Activated CD4-positive, CD25-positive, alpha-beta regulatory T cell (primary cell): ENCODE measurements around the gene ANKS1B.

Experiments
- DNase-seq, 4 experiments: peaks; one replicate each; lab custom pipeline; 2025; lab: John Stamatoyannopoulos, UW

ANKS1B gene

GRCh38 chr12:99453836-99454538 is 530.7 kb downstream of the ANKS1B start:
- no peak for DNase-seq

- DNase-seq, result no peak
Measured at GRCh38 chr12:99450036-99450630, 534.6 kb downstream of the ANKS1B start.

DNA sequence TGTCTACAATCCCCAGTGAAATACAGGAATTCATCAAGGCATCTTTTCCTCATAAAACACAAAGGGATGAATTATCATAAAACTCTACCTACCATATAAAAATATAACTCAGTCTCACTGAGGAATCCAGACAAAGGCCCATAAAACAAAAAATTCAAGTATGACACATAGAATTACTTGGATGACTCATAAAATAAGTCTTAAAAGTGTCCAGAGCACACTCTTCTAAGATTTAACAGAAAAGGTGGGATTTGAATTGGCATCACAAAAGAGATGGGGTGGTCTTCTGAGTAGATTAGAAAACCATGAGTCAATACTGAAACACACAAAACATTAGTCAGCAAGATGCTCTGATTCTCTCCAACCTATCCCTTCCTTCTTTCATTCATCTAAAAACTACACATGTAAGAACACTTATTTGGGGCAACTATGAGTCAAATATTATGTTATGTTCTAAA is 539.8 kb downstream of the ANKS1B start:
- DNase-seq, result no peak

GRCh38 chr12:99442758-99443157 is 542.0 kb downstream of the ANKS1B start:
- no peak for DNase-seq

DNA sequence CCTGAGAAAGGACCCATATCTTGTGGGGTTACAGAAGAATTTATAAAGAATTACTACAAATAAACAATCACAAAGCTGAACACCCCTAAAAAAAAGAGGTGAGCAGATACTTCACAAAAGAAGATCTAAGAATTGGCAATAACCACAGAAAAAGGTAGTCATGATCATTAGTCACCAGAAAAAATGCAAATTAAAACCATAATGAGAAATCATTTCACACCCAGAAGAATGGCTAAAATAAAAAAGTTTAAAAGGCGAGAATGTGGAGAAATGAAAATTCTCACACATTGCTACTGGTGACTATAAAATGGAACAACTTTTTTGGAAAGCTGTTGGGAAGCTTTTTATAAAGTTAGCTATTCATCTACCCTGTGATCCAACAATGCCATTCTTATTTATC is 545.3 kb downstream of the ANKS1B start:
- no peak for DNase-seq

GRCh38 chr12:99436584-99436983 is 548.2 kb downstream of the ANKS1B start:
- no peak for DNase-seq

DNA sequence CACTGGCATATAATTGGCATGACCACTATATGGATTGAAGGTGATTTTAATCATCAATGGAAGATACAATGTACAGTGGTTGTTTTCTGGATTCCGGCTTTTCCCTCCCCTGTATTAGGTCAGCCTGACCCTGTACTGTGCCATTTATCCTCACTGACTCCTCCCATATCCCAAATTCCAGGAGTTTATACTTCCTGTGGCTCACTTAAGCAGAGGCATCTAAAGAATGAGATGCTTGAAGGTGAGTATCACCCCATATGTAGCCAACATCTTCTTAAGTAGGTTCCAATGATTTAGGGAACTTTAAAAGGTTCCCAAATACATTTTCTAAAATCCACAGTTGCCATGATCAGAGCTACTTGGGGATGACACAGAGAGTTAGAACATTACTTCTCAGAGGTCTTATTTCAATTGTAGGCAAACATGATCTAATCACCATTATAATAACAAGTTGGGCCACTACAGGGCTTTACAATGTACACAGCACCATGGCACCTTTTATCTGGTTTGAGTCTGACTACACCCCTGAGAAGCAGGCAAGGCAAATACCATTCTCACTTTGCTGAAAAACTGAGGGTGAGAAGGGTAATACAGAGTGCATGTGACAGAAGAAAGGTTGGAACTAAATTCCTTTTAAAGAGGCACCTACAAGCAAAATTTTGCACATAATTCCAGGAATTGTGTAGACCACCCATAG is 549.5 kb downstream of the ANKS1B start:
- DNase-seq, result no peak

DNA sequence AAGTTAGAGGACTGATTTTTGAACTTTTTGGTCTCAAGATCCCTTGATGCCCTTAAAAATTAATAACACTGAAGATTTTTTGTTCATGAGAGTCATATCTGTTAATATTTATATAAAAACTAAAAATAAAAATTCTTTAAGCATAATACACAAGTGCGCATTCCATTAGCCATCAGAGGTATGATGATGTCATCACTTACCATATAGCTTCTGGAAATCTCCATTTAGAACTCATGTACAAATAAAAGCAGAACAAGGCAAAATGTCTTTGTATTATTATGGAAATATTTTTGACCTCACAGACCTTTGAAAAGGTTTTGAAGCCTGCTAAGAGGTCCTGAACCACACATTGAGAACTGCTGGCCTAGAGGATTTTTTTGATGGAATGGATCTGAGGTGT is 551.6 kb downstream of the ANKS1B start:
- no peak for DNase-seq

GRCh38 chr12:99431203-99431602 is 553.5 kb downstream of the ANKS1B start:
- DNase-seq, result no peak

- DNase-seq, result no peak
Measured at GRCh38 chr12:99427104-99427503, 557.6 kb downstream of the ANKS1B start.

GRCh38 chr12:99418379-99418778 is 566.4 kb downstream of the ANKS1B start:
- DNase-seq, result no peak

DNA sequence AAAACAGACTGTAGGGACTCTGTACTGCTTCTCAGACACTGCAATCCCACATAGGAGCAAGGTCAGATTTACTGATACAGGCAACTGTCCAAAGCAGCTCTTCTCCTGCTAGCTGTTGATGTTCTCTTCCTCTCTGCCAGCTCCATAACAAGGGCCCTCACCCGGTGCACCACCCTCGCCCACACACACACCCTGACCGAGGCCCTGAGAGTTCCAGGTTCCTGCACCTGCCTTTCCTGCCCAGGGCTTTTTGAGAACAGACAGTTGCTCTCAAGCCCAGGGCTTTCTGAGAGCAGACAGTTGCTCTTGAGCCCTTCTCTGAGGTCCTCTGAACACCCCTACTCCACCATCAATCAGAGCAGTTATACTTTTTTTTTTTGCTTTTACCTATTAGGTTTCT is 571.0 kb downstream of the ANKS1B start:
- DNase-seq, result no peak

DNA sequence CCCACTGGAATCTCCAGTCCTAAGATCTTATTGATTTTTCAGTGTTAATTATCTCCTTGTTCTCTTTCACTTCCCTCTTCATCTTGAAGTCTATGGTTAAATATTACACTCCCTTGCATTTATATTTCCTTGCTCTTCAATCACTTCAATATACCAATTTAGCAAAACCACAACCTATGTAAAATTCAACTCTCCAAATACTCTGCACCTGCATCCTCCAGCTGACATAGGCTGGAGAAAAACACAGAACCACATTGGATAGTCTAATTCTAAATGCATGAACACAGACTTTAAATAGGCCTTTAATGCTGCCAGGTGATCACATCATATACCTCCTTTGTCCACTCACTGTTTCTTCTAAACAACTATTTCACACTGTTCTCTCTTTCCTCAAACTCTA is 591.0 kb downstream of the ANKS1B start:
- no peak for DNase-seq

DNA sequence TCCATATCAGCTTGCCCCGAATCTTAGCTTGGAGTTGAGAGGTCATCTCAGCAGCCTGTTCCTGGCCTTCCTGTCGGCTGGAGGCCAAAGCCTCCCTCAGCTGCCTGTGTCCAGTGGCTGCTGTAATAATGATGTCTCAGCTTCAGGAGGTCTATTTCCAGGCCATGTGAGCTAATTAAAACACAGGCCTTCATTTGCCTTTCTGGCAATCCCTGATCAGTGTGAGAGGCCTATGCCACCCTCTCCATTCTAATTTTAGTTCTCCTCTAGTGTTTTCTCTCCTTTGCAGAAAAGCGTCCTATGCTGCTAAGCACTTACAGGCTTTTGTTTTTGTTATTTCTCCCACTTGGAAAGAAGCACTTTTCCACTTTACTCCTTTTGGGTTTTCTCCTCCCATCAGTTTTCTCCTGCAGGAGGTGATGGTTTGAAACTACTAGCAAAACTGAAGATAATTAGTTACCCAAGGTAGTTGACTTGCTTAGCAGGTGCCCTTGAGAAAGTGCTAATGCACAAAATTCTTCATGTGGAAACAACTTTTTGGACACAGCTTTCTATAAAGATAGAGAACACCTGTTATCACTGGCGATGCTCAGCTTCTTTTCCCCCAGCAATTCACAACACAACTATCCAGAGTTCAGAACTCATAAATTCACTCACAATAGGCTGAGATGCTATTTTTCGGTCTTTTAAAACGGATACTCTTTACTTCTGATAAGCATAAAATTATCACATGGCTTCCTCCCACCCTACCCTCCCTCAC is 592.5 kb downstream of the ANKS1B start:
- no peak for DNase-seq

GRCh38 chr12:99390707-99391106 is 594.0 kb downstream of the ANKS1B start:
- no peak for DNase-seq

- no peak for DNase-seq
Measured at GRCh38 chr12:99389751-99390150, 595.0 kb downstream of the ANKS1B start.

DNA sequence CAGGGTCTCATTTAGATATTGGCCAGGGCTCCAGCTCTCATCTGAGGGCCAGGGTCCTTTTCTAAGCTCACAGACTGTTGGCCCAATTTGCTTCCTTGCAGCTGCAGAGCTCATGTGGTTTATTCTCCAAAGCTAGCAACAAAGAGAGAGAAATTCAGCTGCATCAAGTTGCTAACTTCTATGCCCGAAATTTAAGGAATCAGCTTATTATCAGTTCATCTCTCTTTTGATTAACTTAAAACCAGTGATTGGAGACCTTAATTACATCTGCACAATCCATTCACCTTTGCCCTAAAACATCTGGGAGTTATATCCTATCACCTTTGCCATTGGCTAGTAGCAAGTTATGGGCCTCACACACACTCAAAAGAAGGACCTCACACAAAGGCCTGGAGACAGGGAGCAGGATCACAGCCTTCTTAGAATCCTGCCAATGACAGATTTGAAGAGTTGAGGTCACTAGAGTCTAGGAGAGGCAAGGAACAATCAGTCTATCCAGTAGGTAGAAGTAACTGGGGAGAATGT is 596.0 kb downstream of the ANKS1B start:
- no peak for DNase-seq

DNA sequence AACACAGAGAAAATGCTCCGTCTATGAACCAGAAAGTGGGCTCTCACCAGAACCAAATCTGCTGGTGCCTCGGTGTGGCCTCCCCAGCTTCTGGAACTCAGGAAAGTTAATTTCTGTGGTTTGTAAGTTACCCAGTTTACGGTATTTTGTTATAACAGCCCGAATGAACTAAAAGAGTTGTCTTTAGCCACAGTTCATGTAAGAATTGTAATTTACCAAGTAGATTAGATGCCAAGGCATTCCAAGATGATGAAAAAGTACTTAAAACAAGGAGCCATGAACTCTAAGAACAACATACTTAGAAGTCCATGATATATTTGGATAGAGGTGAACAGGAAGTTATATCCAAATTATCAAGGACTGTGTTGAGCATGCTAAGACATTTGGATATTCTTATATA is 597.1 kb downstream of the ANKS1B start:
- DNase-seq, result no peak

DNA sequence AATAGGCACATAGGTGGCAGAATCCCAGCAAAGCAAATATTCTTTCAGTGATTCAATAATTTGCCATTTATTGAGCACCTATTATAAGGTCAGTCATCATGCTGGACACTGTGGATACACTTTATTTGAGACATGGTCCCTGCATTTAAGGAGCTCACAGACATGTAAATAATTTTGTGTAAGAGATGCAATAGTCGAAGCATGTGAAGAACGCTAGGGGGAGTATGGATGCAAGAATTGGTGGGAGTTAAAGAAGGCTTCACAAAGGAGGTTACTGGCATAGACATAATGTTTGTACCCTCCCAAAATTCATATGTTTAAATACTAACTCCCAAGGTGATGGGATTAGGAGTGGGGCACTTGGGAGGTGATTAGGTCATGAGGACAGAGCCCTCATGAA is 597.8 kb downstream of the ANKS1B start:
- DNase-seq, result no peak

GRCh38 chr12:99383258-99383657 is 601.5 kb downstream of the ANKS1B start:
- DNase-seq, result no peak

DNA sequence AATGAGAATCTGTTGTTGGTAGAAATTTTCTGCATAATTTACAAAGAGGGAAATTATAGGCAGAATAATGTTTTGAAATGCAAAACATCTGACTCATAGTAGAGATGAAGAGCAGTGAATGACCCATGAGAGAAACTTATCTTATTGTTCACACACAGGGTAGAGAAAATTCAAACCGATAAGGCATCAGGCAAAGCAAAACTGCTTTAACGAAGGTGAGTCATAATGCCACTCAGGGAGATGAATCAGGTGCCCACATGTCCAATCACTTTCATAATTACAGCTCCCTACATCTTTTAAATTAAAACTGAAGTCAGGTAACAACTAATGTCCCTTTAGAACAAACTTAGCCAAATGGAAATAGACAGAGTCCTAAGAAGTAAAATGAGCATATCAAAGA is 602.7 kb downstream of the ANKS1B start:
- no peak for DNase-seq

DNA sequence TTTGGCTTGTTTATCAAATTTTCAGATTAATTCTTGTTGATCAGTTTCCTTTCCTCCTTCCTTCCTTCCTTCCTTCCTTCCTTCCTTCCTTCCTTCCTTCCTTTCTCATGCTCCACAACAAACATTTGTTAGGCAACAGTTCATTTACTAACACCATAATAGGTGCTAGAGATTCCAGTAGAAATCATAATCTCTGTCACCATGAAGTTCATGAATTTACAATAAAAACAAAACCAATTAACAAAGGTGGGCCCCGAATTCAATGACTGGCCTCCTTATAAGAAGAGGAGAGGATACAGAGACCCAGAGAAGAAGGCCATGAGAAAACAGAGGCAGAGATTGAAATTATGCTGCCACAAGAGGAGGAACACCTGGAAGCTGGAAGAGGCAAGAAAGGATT is 604.0 kb downstream of the ANKS1B start:
- DNase-seq, result no peak
